ENCODE data around the gene CCDC92B. TPM values are rescaled to one million over a fixed set of nuclear protein-coding genes. Genes with fewer than 3 reads are reported as not detected.

Gene CCDC92B
- total and polyA plus RNA-seq, 9 of the 15 experiments (the other 6 are each of a cell fraction or from before 2014, with no cell fraction given): not detected

DNA sequence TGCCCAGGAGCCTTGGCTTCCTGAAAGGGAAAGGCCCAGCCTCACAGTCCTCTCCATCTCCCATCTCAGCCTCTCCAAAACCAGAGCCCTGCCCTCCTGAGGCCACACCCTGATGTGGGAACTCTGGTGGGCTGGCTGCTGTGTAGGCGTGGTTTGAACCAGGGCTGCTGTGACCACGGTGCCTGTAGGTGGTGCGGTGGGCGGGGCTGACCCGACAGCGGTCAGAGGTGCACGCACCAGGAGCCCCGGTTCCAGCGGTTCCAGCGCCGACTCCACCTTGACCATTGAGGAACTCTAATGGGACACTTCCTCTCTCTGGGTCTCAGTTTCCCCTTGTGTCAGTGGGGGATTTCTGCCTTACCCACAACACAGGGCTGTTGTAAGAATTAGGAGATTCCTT is 49.2 kb upstream of the CCDC92B start (continued):
- TF ChIP-seq, protein P1, sequence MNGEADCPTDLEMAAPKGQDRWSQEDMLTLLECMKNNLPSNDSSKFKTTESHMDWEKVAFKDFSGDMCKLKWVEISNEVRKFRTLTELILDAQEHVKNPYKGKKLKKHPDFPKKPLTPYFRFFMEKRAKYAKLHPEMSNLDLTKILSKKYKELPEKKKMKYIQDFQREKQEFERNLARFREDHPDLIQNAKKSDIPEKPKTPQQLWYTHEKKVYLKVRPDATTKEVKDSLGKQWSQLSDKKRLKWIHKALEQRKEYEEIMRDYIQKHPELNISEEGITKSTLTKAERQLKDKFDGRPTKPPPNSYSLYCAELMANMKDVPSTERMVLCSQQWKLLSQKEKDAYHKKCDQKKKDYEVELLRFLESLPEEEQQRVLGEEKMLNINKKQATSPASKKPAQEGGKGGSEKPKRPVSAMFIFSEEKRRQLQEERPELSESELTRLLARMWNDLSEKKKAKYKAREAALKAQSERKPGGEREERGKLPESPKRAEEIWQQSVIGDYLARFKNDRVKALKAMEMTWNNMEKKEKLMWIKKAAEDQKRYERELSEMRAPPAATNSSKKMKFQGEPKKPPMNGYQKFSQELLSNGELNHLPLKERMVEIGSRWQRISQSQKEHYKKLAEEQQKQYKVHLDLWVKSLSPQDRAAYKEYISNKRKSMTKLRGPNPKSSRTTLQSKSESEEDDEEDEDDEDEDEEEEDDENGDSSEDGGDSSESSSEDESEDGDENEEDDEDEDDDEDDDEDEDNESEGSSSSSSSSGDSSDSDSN (IDR thresholded peaks at IDR 0.05; ENCODE audit: borderline replicate concordance in 1 of 2, low read depth in 2 of 2, low read length in 2 of 2): no peak

DNA sequence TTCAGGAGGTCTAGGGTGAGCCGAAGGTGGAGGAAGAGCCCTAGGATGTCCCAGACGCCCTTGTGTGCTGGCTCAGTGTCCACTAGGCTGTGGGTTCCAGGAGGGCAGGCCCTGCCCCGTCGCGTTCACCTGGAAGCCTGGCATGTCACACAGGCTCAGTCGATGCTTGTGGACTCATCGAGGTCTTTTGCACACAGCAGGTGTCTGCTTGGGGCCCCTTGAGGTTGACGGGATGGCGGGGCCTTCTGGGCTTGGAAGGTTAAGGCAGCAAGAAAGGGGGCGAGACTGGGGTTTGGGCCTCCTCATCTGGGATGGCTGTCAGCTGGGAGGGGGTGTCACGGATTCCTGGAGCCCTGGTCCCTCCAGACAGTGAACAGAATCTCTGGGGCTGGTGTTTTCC is 48.7 kb upstream of the CCDC92B start:
- POLR2A ChIA-PET: no interaction called here
- no peak for DNase-seq (ENCODE audit: extremely low read depth in 1 of 4, low spot score in 3 of 4)
- no peak overlapping the region for H3K27ac ChIP-seq (ENCODE audit: extremely low read depth, low read depth, low read length)
- no peak overlapping the region for H2AFZ ChIP-seq (ENCODE audit: low read depth, low read length)
- peaks cover 0 to 12% of the 10 kb centered on the region in 2 experiments; a peak in 1 of 5 replicates for H3K4me1 ChIP-seq (replicated peaks in 1 of 2; ENCODE audit: control insufficient read depth in 2 of 2, insufficient read depth in 2 of 2, low read length in 2 of 2)
- in situ Hi-C loops (cut with MboI): no loop called here
- no peak overlapping the region for H3K4me2 ChIP-seq (ENCODE audit: insufficient read depth, low read length)
- no peaks in the 10 kb centered on the region for H3K9me3 ChIP-seq (replicated peaks; ENCODE audit: control insufficient read depth, insufficient read depth, low read depth, low read length)
- H4K20me1 ChIP-seq (replicated peaks; ENCODE audit: control insufficient read depth, insufficient read depth, low read length): no peaks in the 10 kb centered on the region
- H3K4me3 ChIP-seq: no peak overlapping the region
- H3K9me1 ChIP-seq (ENCODE audit: control insufficient read depth, insufficient read depth, low read length): no peaks in the 10 kb centered on the region
- no peaks in the 10 kb centered on the region for H3K79me2 ChIP-seq (ENCODE audit: control insufficient read depth, insufficient read depth, low read length)
- no peaks in the 10 kb centered on the region for H3K36me3 ChIP-seq (ENCODE audit: control insufficient read depth, insufficient read depth, low read length)
- no peak for ATAC-seq
- CTCF ChIA-PET (ENCODE audit: low intra/inter-chr PET ratio): no interaction called here
- no peak for FAIRE-seq
- intact Hi-C loops (cut with micrococcal nuclease): no loop called here
- BruUV-seq (replicated peaks): no TSS peak
- H3K9ac ChIP-seq (ENCODE audit: insufficient read depth in 1 of 2, low read depth in 2 of 2, low read length in 2 of 2): no peak overlapping the region
- 4% methylated on average over 8 of the region's 11 CpGs for WGBS (ENCODE audit: insufficient coverage, low coverage, missing lambda C conversion rate)
- H3K27me3 ChIP-seq (ENCODE audit: control insufficient read depth in 2 of 2, insufficient read depth in 2 of 2, low read length in 2 of 2): peaks cover 13 to 57% of the 10 kb centered on the region in 2 experiments; a peak in 4 of 5 replicates
- TF ChIP-seq MED1 (CRISPR knock-in tag; IDR thresholded peaks at IDR 0.05; ENCODE audit: borderline replicate concordance) (no peak), TOE1 (IDR thresholded peaks at IDR 0.05; ENCODE audit: borderline replicate concordance) (no peak), TOE1 (CRISPR knock-in tag; IDR thresholded peaks at IDR 0.05; ENCODE audit: borderline replicate concordance, low read depth) (no peak), JUN (IDR thresholded peaks at IDR 0.05; ENCODE audit: borderline replicate concordance, low read depth, low read length) (no peak), JUN (CRISPR knock-in tag; IDR thresholded peaks at IDR 0.05; ENCODE audit: borderline replicate concordance) (no peak)
- TF ChIP-seq, protein P2, sequence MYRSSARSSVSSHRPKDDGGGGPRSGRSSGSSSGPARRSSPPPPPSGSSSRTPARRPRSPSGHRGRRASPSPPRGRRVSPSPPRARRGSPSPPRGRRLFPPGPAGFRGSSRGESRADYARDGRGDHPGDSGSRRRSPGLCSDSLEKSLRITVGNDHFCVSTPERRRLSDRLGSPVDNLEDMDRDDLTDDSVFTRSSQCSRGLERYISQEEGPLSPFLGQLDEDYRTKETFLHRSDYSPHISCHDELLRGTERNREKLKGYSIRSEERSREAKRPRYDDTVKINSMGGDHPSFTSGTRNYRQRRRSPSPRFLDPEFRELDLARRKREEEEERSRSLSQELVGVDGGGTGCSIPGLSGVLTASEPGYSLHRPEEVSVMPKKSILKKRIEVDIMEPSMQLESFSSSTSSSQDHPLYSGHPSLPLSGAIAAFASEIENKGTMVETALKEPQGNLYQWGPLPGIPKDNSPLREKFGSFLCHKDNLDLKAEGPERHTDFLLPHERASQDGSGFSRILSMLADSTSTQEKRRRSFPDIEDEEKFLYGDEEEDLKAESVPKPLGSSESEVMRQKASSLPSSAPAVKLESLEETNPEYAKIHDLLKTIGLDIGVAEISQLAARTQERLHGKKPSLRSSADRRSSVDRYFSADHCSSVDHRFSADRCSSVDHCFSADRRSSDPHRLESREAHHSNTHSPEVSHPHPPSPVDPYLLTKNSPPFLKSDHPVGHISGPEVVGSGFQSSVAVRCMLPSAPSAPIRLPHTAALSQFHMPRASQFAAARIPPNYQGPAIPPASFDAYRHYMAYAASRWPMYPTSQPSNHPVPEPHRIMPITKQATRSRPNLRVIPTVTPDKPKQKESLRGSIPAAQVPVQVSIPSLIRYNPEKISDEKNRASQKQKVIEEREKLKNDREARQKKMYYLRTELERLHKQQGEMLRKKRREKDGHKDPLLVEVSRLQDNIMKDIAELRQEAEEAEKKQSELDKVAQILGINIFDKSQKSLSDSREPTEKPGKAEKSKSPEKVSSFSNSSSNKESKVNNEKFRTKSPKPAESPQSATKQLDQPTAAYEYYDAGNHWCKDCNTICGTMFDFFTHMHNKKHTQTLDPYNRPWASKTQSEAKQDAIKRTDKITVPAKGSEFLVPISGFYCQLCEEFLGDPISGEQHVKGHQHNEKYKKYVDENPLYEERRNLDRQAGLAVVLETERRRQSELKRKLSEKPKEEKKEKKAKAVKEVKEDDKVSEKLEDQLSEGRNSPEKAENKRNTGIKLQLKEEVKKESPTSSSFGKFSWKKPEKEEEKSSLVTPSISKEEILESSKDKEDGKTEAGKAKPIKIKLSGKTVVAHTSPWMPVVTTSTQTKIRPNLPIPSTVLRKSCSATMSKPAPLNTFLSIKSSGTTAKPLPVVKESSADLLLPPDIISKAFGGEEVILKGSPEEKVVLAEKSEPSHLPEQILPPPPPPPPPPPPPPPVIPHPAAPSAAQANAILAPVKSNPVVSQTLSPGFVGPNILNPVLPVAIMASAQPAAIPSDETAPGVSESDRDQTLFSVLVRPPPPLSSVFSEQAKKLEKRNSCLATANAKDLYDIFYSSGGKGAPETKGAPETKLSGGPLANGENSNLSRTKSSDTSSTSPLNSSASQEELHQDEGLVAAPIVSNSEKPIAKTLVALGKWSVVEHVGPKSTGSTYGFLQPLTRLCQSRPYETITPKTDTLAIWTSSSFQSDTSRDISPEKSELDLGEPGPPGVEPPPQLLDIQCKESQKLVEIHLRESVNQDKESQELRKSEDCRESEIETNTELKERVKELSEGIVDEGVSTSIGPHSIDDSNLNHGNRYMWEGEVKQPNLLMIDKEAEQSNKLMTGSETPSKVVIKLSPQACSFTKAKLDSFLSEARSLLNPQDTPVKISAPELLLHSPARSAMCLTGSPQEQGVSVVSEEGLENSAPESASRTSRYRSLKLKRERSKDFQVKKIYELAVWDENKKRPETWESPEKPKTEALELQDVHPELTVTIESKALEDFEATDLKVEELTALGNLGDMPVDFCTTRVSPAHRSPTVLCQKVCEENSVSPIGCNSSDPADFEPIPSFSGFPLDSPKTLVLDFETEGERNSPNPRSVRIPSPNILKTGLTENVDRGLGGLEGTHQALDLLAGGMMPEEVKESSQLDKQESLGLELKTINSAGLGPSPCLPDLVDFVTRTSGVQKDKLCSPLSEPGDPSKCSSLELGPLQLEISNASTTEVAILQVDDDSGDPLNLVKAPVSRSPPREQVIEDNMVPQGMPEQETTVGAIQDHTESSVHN (IDR thresholded peaks at IDR 0.05; ENCODE audit: borderline replicate concordance in 1 of 2, low read depth in 1 of 2): no peak
- TF ChIP-seq, protein P3, sequence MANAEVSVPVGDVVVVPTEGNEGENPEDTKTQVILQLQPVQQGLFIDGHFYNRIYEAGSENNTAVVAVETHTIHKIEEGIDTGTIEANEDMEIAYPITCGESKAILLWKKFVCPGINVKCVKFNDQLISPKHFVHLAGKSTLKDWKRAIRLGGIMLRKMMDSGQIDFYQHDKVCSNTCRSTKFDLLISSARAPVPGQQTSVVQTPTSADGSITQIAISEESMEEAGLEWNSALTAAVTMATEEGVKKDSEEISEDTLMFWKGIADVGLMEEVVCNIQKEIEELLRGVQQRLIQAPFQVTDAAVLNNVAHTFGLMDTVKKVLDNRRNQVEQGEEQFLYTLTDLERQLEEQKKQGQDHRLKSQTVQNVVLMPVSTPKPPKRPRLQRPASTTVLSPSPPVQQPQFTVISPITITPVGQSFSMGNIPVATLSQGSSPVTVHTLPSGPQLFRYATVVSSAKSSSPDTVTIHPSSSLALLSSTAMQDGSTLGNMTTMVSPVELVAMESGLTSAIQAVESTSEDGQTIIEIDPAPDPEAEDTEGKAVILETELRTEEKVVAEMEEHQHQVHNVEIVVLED (CRISPR knock-in tag; IDR thresholded peaks at IDR 0.05): no peak
